Endodermal cell (in vitro differentiated cells): ENCODE results near the gene C1orf115. TPM values are rescaled to one million over a fixed set of nuclear protein-coding genes. Genes with fewer than 3 reads are reported as not detected.

Experiments
- DNase-seq: peaks from one replicate; pipeline ENCODE4 v3.0.0-alpha.2; 2017
- H3K27ac ChIP-seq: 2 replicates; pipeline ENCODE4 v1.5.1; 2013; ENCODE audit warnings: mild to moderate bottlenecking, low read depth, low read length, moderate library complexity
- H3K27me3 ChIP-seq: 2 replicates; pipeline ENCODE4 v1.6.1; 2013; ENCODE audit warnings: mild to moderate bottlenecking, low read length, moderate library complexity; ENCODE audit not compliant: insufficient read depth, control insufficient read depth, poor library complexity, severe bottlenecking
- H3K36me3 ChIP-seq: 2 replicates; pipeline ENCODE4 v1.7.0; 2013; ENCODE audit warnings: mild to moderate bottlenecking, low read length, moderate library complexity; ENCODE audit not compliant: control insufficient read depth, insufficient read depth
- H3K4me1 ChIP-seq: one replicate; pipeline ENCODE4 v1.7.0; 2013; ENCODE audit warnings: low read length; ENCODE audit not compliant: control insufficient read depth, insufficient read depth
- H3K4me3 ChIP-seq: 2 replicates; pipeline ENCODE4 v1.5.1; 2013; ENCODE audit warnings: mild to moderate bottlenecking, low read length, moderate library complexity
- H3K9ac ChIP-seq: 2 replicates; pipeline ENCODE4 v1.6.1; 2013; ENCODE audit warnings: mild to moderate bottlenecking, low read length, moderate library complexity; ENCODE audit not compliant: poor library complexity, severe bottlenecking; ENCODE audit errors: extremely low read depth
- H3K9me3 ChIP-seq: 2 replicates; pipeline ENCODE4 v1.6.1; 2013; ENCODE audit warnings: mild to moderate bottlenecking, low read length, moderate library complexity; ENCODE audit not compliant: control insufficient read depth
- H3K27ac Mint-ChIP-seq: 2 replicates; pipeline ENCODE4 v1.8.0; 2020; ENCODE audit warnings: mixed read lengths
- H3K27me3 Mint-ChIP-seq: 2 replicates; pipeline ENCODE4 v1.8.0; 2021; ENCODE audit warnings: mild to moderate bottlenecking, mixed read lengths; ENCODE audit not compliant: insufficient read depth
- H3K36me3 Mint-ChIP-seq: 2 replicates; pipeline ENCODE4 v1.8.0; 2020; ENCODE audit warnings: low read depth, mixed read lengths
- H3K4me1 Mint-ChIP-seq: 2 replicates; pipeline ENCODE4 v1.8.0; 2020; ENCODE audit warnings: mixed read lengths
- H3K4me3 Mint-ChIP-seq: 2 replicates; pipeline ENCODE4 v1.8.0; 2020; ENCODE audit warnings: mild to moderate bottlenecking, moderate library complexity, mixed read lengths
- H3K9me3 Mint-ChIP-seq: 2 replicates; pipeline ENCODE4 v1.8.0; 2020; ENCODE audit warnings: mild to moderate bottlenecking, mixed read lengths
- WGBS, 2 experiments: methylation state at CpG; one replicate each; pipeline versions ENCODE4 v1.1.5 to v1.1.7; 2013; ENCODE audit warnings: missing lambda C conversion rate in 2 of 2, mixed read lengths in 1 of 2; ENCODE audit not compliant: insufficient coverage in 1 of 2, insufficient read length in 1 of 2; 5-methylcytosine and 5-hydroxymethylcytosine counted together
- total RNA-seq, 2 donors: library from RNA; stranded (reverse); fragmentation: NEBNext Ultra II Directional in 1 of 2; extraction: Animal tissue kit (Norgen Biotek cat#: 25700) in 1 of 2; gene quantifications; 2 replicates in 1 of 2; 3 replicates in 1 of 2; pipeline ENCODE4 v1.2.1, GENCODE V29; 2021
- TF ChIP-seq, protein P1 (sequence below): fragments of 200-600 bp; sonication (generic); conservative IDR thresholded peaks from 2 replicates; pipeline ENCODE4 v1.5.0; 2021; ENCODE audit warnings: antibody characterized with exemption, mild to moderate bottlenecking

C1orf115 gene
- total RNA-seq, 2 donors from 2014 or later: 7.5 to 11.5 TPM

DNA sequence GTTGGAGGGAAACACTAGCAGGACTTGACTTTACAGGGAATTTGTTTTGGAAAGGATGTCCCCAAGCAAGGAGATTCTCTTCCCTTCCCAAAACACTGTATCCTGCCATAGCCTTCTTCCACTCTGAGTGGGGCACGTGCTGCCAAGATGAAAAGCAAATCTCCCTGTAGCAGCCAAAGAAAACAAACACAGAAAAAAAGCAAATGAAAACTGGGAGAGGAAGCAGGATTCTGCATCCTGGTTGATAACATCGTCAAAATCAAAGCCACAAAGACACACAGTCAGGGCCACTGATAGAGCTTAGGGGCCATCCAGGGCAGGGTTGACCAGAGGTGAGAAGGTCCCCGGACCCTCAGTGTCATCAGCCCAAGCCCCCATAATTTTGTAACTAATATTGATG is 42.0 kb downstream of the C1orf115 start:
- Histone ChIP-seq H3K36me3 (no peaks in the 10 kb centered on the region), H3K27ac (no peak overlapping the region), H3K27me3 (no peaks in the 10 kb centered on the region), H3K4me1 (no peaks in the 10 kb centered on the region), H3K9me3 (peaks cover 4% of the 10 kb centered on the region), H3K4me3 (no peak overlapping the region), H3K9ac (no peak overlapping the region)
- TF ChIP-seq, protein P1, sequence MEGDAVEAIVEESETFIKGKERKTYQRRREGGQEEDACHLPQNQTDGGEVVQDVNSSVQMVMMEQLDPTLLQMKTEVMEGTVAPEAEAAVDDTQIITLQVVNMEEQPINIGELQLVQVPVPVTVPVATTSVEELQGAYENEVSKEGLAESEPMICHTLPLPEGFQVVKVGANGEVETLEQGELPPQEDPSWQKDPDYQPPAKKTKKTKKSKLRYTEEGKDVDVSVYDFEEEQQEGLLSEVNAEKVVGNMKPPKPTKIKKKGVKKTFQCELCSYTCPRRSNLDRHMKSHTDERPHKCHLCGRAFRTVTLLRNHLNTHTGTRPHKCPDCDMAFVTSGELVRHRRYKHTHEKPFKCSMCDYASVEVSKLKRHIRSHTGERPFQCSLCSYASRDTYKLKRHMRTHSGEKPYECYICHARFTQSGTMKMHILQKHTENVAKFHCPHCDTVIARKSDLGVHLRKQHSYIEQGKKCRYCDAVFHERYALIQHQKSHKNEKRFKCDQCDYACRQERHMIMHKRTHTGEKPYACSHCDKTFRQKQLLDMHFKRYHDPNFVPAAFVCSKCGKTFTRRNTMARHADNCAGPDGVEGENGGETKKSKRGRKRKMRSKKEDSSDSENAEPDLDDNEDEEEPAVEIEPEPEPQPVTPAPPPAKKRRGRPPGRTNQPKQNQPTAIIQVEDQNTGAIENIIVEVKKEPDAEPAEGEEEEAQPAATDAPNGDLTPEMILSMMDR: no peak
- Mint-ChIP-seq H3K4me3 (no peak overlapping the region), H3K27ac (no peak overlapping the region), H3K9me3 (no peaks in the 10 kb centered on the region), H3K27me3 (peaks cover 5% of the 10 kb centered on the region), H3K4me1 (peaks cover 5% of the 10 kb centered on the region), H3K36me3 (no peaks in the 10 kb centered on the region)
- DNase-seq: no peak
- WGBS, 2 experiments: 83% methylated on average over 1 to 3 of the region's 3 CpGs

GRCh38 chr1:220732621-220733020 is 42.5 kb downstream of the C1orf115 start:
- H3K27ac ChIP-seq: no peak overlapping the region
- no peak overlapping the region for H3K4me3 Mint-ChIP-seq

GRCh38 chr1:220733086-220733601 is 43.0 kb downstream of the C1orf115 start:
- DNase-seq: peak; percentile 97
- Mint-ChIP-seq H3K36me3 (no peaks in the 10 kb centered on the region), H3K27me3 (peaks cover 7% of the 10 kb centered on the region), H3K4me3 (no peak overlapping the region), H3K27ac (no peak overlapping the region), H3K4me1 (peaks cover 12% of the 10 kb centered on the region), H3K9me3 (no peaks in the 10 kb centered on the region)
- WGBS, 2 experiments: 17 to 100% methylated on average over 1 to 15 of the region's 15 CpGs
- Histone ChIP-seq H3K9me3 (peaks cover 4% of the 10 kb centered on the region), H3K9ac (no peak overlapping the region), H3K4me3 (no peak overlapping the region), H3K4me1 (no peaks in the 10 kb centered on the region), H3K27ac (no peak overlapping the region), H3K36me3 (no peaks in the 10 kb centered on the region), H3K27me3 (no peaks in the 10 kb centered on the region)
- TF ChIP-seq, protein P1: peak; percentile 93

More at GRCh38 chr1:220732621-220733020, 42.5 kb downstream of the C1orf115 start:
- WGBS, 2 experiments: 95 to 97% methylated on average over 4 to 7 of the region's 7 CpGs
- peaks cover 10% of the 10 kb centered on the region for H3K4me1 Mint-ChIP-seq
- no peaks in the 10 kb centered on the region for H3K27me3 ChIP-seq
- TF ChIP-seq, protein P1: no peak
- H3K27ac Mint-ChIP-seq: no peak overlapping the region
- no peaks in the 10 kb centered on the region for H3K9me3 Mint-ChIP-seq
- no peak overlapping the region for H3K4me3 ChIP-seq
- H3K4me1 ChIP-seq: no peaks in the 10 kb centered on the region
- H3K27me3 Mint-ChIP-seq: peaks cover 5% of the 10 kb centered on the region
- no peaks in the 10 kb centered on the region for H3K36me3 Mint-ChIP-seq
- peaks cover 4% of the 10 kb centered on the region for H3K9me3 ChIP-seq
- no peak for DNase-seq
- no peak overlapping the region for H3K9ac ChIP-seq
- H3K36me3 ChIP-seq: no peaks in the 10 kb centered on the region
